Lower leg skin (tissue), 4 donors: ENCODE data around the gene FCHSD1. TPM values are rescaled to one million over a fixed set of nuclear protein-coding genes. Genes with fewer than 3 reads are reported as not detected.

Experiments used
- DNase-seq, 2 donors: peaks; one replicate each; pipeline ENCODE4 v3.0.0-alpha.2; 2019; ENCODE audit warnings: low spot score in 2 of 2
- H3K4me3 ChIP-seq: fragments of 200-600 bp; sonication (generic); 2 replicates; pipeline ENCODE4 v1.5.1; 2017; ENCODE audit warnings: mild to moderate bottlenecking, low read depth; ENCODE audit not compliant: poor library complexity, severe bottlenecking
- CTCF ChIP-seq, 3 donors: fragments of 450-650 bp; IDR thresholded peaks; one replicate each; pipeline ENCODE4 v1.5.1; 2016; ENCODE audit warnings: antibody characterized with exemption in 3 of 3, mild to moderate bottlenecking in 3 of 3, moderate library complexity in 2 of 3
- POLR2A ChIP-seq, 2 donors: fragments of 450-650 bp; IDR thresholded peaks; one replicate each; pipeline ENCODE4 v1.6.1; 2016 to 2017; ENCODE audit warnings: antibody characterized with exemption in 2 of 2, mild to moderate bottlenecking in 1 of 2, moderate library complexity in 1 of 2
- WGBS, 2 donors: methylation state at CpG; one replicate each; pipeline ENCODE4 v1.1.5; 2018; 5-methylcytosine and 5-hydroxymethylcytosine counted together
- intact Hi-C: fragments of 100-400 bp; cut with DNase I; formaldehyde crosslinking; loops from one replicate; pipeline ENCODE4 v1.15.0; 2023; ENCODE audit warnings: low total_unique reads
- total RNA-seq, 4 donors: library from RNA; depleted of rRNA; stranded (reverse); fragments of >200 nt; gene quantifications; one replicate each; pipeline ENCODE4 v1.1.0, GENCODE V29; 2016

Gene FCHSD1
- total RNA-seq, 4 donors from 2014 or later: 72.1 to 136 (median 101) TPM

GRCh38 chr5:141635646-141636045 lies 15.6 kb downstream of the FCHSD1 start:
- no peak for TF ChIP-seq CTCF (IDR thresholded peaks at IDR 0.05)
- TF ChIP-seq POLR2A (IDR thresholded peaks at IDR 0.05): no peak

GRCh38 chr5:141634720-141635119 lies 16.5 kb downstream of the FCHSD1 start:
- peak in 1 of 2 donors; percentile 58 for DNase-seq
- no peak overlapping the region for H3K4me3 ChIP-seq
- intact Hi-C loops: no loop called here
- 84 to 90% methylated on average over 6 of the region's 6 CpGs for WGBS, 2 donors
- TF ChIP-seq CTCF (IDR thresholded peaks at IDR 0.05): no peak
- no peak for TF ChIP-seq POLR2A (IDR thresholded peaks at IDR 0.05)

More at GRCh38 chr5:141635646-141636045, 15.6 kb downstream of the FCHSD1 start:
- DNase-seq: peak in 1 of 2 donors; percentile 61
- H3K4me3 ChIP-seq: no peak overlapping the region
- WGBS, 2 donors: 45 to 59% methylated on average over 7 of the region's 7 CpGs
- intact Hi-C loops: no loop called here

GRCh38 chr5:141633871-141634561 lies 17.2 kb downstream of the FCHSD1 start:
- intact Hi-C loops: no loop called here
- no peak for TF ChIP-seq CTCF (IDR thresholded peaks at IDR 0.05)
- TF ChIP-seq POLR2A (IDR thresholded peaks at IDR 0.05): no peak
- no peak overlapping the region for H3K4me3 ChIP-seq
- 79 to 80% methylated on average over 5 of the region's 5 CpGs for WGBS, 2 donors
- peak in 1 of 2 donors; percentile 40 for DNase-seq

GRCh38 chr5:141632650-141633049 lies 18.6 kb downstream of the FCHSD1 start:
- no peak overlapping the region for H3K4me3 ChIP-seq
- intact Hi-C loops: no loop called here
- no peak for DNase-seq
- TF ChIP-seq CTCF (IDR thresholded peaks at IDR 0.05) (no peak), POLR2A (IDR thresholded peaks at IDR 0.05) (no peak)
- 90 to 94% methylated on average over 2 of the region's 2 CpGs for WGBS, 2 donors

- DNase-seq: no peak
- H3K4me3 ChIP-seq: no peak overlapping the region
- no peak for TF ChIP-seq CTCF (IDR thresholded peaks at IDR 0.05)
- no peak for TF ChIP-seq POLR2A (IDR thresholded peaks at IDR 0.05)
- WGBS, 2 donors: 97 to 98% methylated on average over 5 of the region's 5 CpGs
- intact Hi-C loops: no loop called here
Observed at GRCh38 chr5:141630570-141631140, 20.6 kb downstream of the FCHSD1 start.
